HL-60/S4 treated with phorbol 12-myristate 13-acetate at 8.2 ng/mL for 4 days and 3 days (cell line): ENCODE measurements around the gene OAT.

ENCODE experiments used
- in situ Hi-C: fragments of 300-500 bp; cut with MboI; formaldehyde crosslinking; loops from 2 replicates; pipeline ENCODE4 v1.15.0; 2022; ENCODE audit warnings: low sequenced_read_pairs

Gene OAT

GRCh38 chr10:124418726-124419501 lies at the start of gene OAT:
OAT (minus strand) TSS chr10:124418923; CDS start chr10:124412171, 6,752 bp downstream.
- in situ Hi-C loops = no loop called here

DNA sequence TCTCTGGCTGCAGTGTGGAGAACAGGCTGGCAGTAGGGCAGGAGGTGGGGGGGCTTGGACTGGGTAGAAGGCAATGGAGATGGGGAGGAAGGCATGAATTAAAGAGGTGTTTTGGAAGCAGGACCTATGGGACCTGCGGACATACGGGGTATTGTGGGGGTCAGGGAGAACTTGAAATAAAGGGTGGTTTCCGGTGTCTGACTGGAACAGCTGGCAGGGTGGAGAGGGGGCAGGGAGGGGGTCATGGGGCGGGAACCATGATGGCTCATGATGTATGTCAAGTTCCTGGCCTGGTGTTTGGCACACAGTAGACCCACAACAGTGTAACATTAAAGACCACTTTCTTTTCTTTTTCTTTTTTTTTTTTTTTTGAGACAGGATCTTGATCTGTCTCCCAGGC lies 48.4 kb upstream of the OAT start:
- in situ Hi-C loops = no loop called here

DNA sequence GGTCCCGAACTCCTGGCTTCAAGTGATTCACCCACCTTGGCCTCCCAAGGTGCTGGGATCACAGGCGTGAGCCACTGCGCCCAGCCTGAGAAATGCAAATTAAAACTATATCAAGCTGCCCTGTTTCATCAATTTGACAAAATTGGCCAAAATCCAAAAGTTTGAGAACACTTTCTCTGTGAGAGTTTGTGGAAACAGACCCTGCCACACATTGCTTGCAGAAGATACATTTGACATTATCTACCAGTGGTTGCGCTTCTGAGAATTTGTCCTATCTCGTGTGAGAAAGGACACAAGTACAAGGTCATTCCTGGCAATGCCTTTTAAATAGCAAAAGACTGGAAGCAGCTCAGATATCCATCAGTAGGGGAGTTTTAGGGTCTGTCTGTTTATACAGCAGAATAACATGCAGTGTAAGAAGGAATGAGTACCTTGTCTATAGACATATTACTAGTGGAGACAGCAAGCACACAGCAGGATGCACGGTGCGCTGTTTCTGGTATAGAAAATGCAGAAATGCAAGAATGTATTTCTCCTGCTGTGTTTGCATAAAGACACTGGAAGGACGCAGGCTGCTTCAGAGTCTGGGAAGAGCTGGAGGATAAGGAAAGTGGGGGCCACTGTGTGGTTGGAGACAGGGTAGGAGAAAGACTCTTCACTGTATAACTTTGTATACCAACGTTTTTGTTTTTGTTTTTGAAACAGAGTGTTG lies 47.2 kb upstream of the OAT start:
- in situ Hi-C loops = no loop called here

DNA sequence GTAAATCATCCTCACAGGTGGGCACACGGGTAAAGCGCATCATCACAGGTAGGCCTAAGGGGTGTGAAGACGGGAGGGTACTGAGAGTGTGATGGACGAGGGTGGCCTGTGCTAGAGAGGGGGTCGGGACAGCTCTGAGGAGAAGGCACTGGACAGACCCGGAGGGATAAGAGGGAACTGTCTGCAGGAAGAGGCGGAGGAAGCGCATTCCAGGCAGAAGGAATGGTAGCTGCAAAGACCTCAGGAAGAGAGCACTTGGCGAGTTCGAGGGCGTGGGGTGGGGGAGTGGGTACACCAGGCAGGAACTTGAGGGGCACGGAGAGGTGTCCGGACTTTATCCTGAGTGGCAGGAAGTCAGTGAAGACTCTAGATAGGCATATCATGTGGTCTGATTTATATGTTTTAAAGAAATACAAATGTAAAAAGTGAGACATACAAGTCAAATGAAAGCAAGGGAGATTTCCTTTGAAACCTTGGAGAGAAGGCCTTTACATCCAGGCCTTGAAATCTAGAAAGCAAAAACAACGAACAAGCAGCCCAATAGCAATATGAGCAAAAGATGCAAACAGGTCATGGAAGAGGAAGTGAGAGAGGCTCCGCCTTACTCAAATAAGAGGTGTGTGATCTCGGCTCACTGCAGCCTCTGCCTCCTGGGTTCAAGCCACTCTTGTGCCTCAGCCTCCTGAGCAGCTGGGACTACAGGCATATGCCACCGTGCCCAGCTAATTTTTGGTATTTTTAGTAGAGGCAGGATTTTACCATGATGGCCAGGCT lies 46.5 kb upstream of the OAT start:
- in situ Hi-C loops = no loop called here

DNA sequence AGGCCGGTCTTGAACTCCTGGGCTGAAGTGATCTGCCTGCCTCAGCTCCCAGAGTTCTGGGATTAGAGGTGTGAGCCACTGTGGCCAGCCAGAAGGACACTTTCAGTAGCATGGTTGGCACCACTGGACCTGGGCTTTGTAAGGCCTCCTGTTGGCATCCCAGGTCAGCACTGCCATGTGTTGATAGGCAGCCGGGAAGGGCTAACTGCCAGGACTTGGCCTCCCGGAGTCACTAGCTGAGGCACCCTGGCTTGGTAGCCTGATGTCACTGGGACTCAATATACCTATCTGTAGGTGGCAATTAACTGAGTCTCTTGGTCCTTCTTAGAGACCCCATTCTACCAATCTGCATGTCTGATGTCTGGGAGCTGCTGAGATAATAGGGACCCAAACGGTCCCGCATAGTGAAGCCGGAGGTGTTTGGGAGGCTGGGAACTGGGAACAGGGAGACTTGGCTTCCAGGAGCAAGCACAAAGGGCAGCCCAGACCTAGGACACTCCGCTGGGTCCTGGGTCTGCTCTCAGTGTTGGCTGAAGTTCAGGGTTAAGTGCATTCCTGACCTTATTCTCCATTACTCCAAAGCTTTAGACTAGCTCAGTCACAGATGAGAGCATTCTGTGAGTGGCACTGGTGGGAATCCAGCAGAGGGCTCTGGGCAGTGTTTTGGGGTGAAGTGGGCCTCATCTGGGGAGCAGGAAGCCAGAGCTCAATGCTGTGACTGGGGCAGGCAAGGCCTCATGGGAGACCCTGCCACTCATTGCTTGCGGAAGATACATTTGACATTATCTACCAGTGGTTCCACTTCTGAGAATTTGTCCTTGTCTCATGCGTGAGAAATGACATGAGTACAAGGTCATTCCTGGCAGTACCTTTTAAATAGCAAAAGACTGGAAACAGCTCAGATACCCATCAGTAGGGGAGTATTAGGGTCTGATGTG lies 45.6 kb upstream of the OAT start:
- in situ Hi-C loops = no loop called here

GRCh38 chr10:124462348-124462695 lies 43.6 kb upstream of the OAT start:
- in situ Hi-C loops = no loop called here

GRCh38 chr10:124461642-124462347 lies 43.1 kb upstream of the OAT start, which contains the start of gene LHPP:
LHPP (plus strand) TSS chr10:124461823; CDS start chr10:124461863, 40 bp downstream.
- in situ Hi-C loops = no loop called here

GRCh38 chr10:124460144-124460543 lies 41.4 kb upstream of the OAT start:
- in situ Hi-C loops = no loop called here

GRCh38 chr10:124459395-124459794 lies 40.7 kb upstream of the OAT start:
- in situ Hi-C loops = no loop called here

DNA sequence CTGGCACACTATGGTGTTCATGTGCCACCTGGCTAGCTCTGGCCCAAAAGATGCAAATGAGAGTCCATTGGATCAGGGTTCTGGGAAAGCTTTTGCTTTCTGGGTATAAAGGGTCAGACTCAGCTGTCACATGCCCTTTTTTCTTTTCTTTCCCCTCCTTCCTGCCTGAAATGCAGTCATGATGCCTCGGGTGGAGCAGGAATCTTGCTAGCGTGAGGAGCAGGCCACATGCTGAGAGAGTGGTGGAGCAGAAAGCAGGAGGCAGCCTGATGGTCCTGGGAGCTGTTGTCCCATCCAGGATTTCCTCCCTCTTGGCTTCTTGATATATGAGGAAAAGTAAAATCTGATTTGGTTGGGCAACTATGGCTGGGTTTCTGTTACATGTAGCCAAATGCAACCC lies 40.2 kb upstream of the OAT start:
- in situ Hi-C loops = no loop called here

- in situ Hi-C loops = no loop called here
Observed at GRCh38 chr10:124458473-124458872, 39.8 kb upstream of the OAT start.

DNA sequence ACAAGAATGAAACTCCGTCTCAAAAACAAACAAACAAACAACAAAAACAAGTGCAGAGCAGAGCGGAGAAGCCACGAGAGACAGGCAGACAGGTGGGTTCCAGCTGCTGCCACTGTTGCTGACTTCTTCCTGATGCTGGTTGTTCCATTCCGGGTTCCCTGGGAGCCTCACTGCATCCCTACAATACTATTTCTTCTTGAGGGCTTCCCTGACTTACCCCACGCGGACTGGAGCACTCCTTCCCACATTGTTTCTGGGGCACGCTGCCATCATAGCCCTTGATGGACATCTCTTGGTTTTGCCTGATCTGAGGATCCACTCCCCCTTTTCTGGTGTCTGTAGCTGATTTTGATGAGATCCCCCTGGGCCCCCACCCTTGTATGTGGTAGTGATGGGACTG lies 36.7 kb upstream of the OAT start:
- in situ Hi-C loops = no loop called here

DNA sequence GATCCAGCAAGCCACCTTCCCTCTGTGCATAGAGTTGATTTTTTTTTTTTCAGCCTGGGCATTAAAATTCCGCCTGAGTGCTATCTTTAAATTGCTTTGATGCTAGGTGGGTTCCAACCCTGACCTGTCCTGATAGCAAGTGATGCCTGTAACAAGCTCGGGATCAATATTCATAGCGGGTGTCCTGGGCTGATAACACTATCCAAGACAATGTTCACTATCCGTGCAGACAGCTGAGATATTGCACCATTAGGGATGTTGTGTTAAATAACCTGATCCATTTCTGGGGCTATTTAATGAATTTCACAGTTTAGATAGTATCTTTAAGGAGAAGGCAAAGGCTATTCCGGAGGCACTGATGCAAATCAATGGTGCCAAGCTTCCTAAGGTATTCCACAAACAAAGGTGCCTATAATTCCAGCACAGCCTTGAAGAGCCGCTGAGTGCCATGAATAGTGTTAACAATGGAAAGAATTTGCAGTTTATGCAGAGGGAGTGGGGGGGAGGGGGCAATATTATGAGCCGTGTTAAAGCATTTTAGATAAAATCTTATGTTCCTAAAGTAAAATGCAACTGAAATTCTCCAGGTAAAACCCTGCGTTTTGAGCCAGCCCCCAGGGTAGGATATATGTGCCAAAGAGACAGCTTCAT lies 35.4 kb upstream of the OAT start:
- in situ Hi-C loops = no loop called here

DNA sequence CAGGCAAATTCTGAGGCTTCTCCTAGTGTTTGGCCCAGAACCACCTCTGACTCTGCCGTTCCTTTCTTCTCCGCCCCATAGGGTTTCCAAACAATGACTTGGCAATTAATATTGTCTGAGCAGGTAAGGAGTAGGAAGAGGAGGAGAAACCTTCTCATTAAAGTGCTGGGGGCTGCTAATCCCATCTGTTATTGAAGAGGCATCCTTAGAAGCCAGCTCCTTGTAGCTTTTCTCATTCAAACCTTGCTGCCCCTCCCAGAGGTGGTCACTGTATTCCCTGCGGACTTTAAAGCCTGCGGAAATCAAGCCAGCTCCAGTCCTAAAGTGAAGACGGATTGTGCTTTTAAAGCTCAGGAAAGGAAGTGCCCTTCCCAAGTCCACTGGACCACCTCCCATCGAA lies 32.6 kb upstream of the OAT start:
- in situ Hi-C loops = no loop called here

DNA sequence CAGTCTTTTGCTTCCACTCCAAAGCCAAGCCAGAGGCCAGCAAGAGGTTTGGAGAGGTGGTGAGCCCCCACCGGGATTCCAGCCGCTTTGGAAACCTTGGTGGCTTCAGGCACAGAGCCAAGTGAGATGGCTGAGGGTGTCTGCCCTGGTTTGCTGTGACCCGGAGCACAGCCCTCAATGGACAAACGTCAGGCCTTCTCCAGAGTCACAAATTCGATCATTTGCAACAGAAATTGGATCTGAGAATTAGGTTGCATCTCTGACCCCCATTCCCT lies 32.0 kb upstream of the OAT start:
- in situ Hi-C loops = no loop called here

GRCh38 chr10:124450012-124450782 lies 31.5 kb upstream of the OAT start, which contains the start of gene NKX1-2:
NKX1-2 (minus strand) TSS chr10:124450035; CDS start chr10:124449943, 92 bp downstream.
- in situ Hi-C loops = no loop called here

- in situ Hi-C loops = no loop called here
Observed at GRCh38 chr10:124449170-124450011, 30.7 kb upstream of the OAT start.

DNA sequence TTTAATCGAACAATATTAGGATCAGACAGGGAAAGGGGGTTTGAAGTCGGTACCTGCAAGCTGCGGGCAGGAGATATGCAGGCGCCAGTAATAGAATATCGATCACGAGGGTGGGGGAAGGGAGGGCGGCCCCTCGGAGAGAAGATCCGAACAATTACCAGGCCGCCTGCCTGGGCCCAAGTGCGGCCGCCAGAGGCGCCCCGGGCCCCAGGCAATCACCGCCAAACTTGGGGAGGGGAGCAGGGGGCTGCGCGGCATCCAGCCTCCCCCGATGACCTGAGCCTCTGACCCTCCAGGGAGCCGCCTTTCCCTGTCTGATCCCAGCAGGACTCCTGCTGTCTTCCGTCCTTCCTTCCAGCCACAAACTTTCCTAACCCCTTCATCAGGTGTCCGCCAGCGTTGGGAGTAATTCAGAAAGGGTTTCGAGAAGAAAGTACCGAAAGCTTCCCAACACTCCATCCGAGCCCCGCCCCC lies 30.0 kb upstream of the OAT start:
- in situ Hi-C loops = no loop called here
